ENCODE measurements around the gene SLC25A44. TPM values are rescaled to one million over a fixed set of nuclear protein-coding genes. Genes with fewer than 3 reads are reported as not detected.

The SLC25A44 gene
- total and polyA plus RNA-seq, 2 of the 8 experiments (the other 6 are each of a cell fraction or from before 2014, with no cell fraction given) = 23.4 to 32.1 TPM

- Histone ChIP-seq H3K27me3 (replicated peaks in 1 of 4; ENCODE audit: control insufficient read depth in 3 of 4, extremely low read depth in 1 of 4, insufficient read depth in 3 of 4, low read length in 3 of 4) (no peaks in the 10 kb centered on the region), H3K23me2 (ENCODE audit: low read depth, low read length) (no peaks in the 10 kb centered on the region), H3K23ac (ENCODE audit: insufficient read length) (no peak overlapping the region), H3K9ac (replicated peaks in 1 of 4; ENCODE audit: extremely low read depth in 1 of 4, low read depth in 3 of 4, low read length in 3 of 4) (no peak overlapping the region; a peak in 1 of 7 replicates), H4K8ac (ENCODE audit: extremely low read depth, insufficient read depth, low read length) (no peak overlapping the region; the same call in 1 of the 2 replicates), H3K4me1 (replicated peaks in 1 of 4; ENCODE audit: control insufficient read depth in 3 of 4, insufficient read depth in 4 of 4, low read length in 3 of 4) (peaks cover 6 to 21% (median 14%) of the 10 kb centered on the region in 4 experiments), H4K20me1 (replicated peaks in 1 of 2; ENCODE audit: control insufficient read depth in 1 of 2, insufficient read depth in 2 of 2, low read length in 2 of 2) (no peaks in the 10 kb centered on the region), H2BK12ac (ENCODE audit: low read depth, low read length) (peak overlapping the region; percentile 92), H3K79me1 (ENCODE audit: low read depth, low read length) (no peaks in the 10 kb centered on the region), H3K4me3 (ENCODE audit: extremely low read depth in 1 of 4, insufficient read depth in 2 of 4, low read depth in 3 of 4, low read length in 4 of 4) (no peak overlapping the region), H3K36me3 (ENCODE audit: control insufficient read depth in 2 of 4, insufficient read depth in 4 of 4, low read length in 3 of 4) (peaks cover 0 to 22% (median 0%) of the 10 kb centered on the region in 4 experiments; a peak in 2 of 8 replicates), H2BK15ac (ENCODE audit: low read length) (no peak overlapping the region), H2BK120ac (replicated peaks; ENCODE audit: low read depth, low read length) (peak overlapping the region; percentile 83), H2BK5ac (ENCODE audit: low read depth, low read length) (peak overlapping the region; percentile 93), H3K27ac (ENCODE audit: low read depth, low read length) (no peak overlapping the region), H2AFZ (ENCODE audit: low read length) (no peak overlapping the region), H3K18ac (ENCODE audit: extremely low read depth, low read length) (peak overlapping the region; percentile 97), H3K79me2 (ENCODE audit: control insufficient read depth in 1 of 2, insufficient read depth in 2 of 2, low read length in 2 of 2) (no peaks in the 10 kb centered on the region), H2AK5ac (ENCODE audit: low read depth, low read length) (peak overlapping the region; percentile 86; the same call in 1 of the 2 replicates), H3K56ac (replicated peaks; ENCODE audit: insufficient read length, low read depth, low read length) (no peak overlapping the region), H3K4ac (replicated peaks; ENCODE audit: insufficient read length, low read depth, low read length) (no peak overlapping the region), H3K4me2 (ENCODE audit: insufficient read depth in 1 of 2, low read depth in 2 of 2, low read length in 2 of 2) (peak overlapping the region in 1 of 2 experiments; percentile 19; a peak in 1 of 4 replicates), H2BK20ac (ENCODE audit: low read length) (peak overlapping the region; percentile 98; the same call in 1 of the 2 replicates), H4K91ac (replicated peaks; ENCODE audit: insufficient read length, low read length) (peak overlapping the region; percentile 85), H4K5ac (ENCODE audit: insufficient read length, low read depth, low read length) (peak overlapping the region; percentile 74), H3K14ac (ENCODE audit: insufficient read length) (no peak overlapping the region), H3K9me3 (ENCODE audit: insufficient read depth in 2 of 2, low read depth in 1 of 2, low read length in 1 of 2) (no peaks in the 10 kb centered on the region)
- DNase-seq (ENCODE audit: low read depth in 1 of 2, low spot score in 2 of 2) (no peak), FAIRE-seq (no peak)
- ChIA-PET POLR2A (ENCODE audit: partially characterized antibody) (interaction anchor here (0.6 to 2.0 kb wide), 11 partner anchors 10 to 74 kb away, joined by 3 to 14 read pairs (median 3); partner anchors contain the start of genes PMF1 and SLC25A44), CTCF (ENCODE audit: partially characterized antibody) (interaction anchor here (0.6 to 2.0 kb wide), 9 partner anchors 16 to 95 kb away, joined by 3 to 7 read pairs (median 4); no protein-coding TSS in a partner anchor)
- WGBS, 2 experiments (ENCODE audit: extremely low coverage in 1 of 2, insufficient coverage in 1 of 2, insufficient read length in 1 of 2, insufficient replicate concordance in 2 of 2, low coverage in 1 of 2, low lambda C conversion rate in 2 of 2, missing lambda C conversion rate in 1 of 2) = 93% methylated on average over 3 of the region's 3 CpGs; no CpG with 5 or more reads in 1 of the 2 experiments
- TF ChIP-seq E2F6 (IDR thresholded peaks at IDR 0.05) (no peak), KDM1A (IDR thresholded peaks at IDR 0.05; ENCODE audit: borderline replicate concordance, low read length) (peak; percentile 79; the same call in 1 of the 2 replicates)
These were observed 13.4 kb upstream of the SLC25A44 start for GRCh38 chr1:156180471-156180870.
